PC-9 (cell line): ENCODE results near the gene GTF2H2C.

ENCODE experiments used
- CTCF ChIP-seq: fragments of 200-600 bp; sonication (generic); conservative IDR thresholded peaks from 2 replicates; pipeline ENCODE4 v1.6.1; 2017; ENCODE audit warnings: mixed run types, antibody characterized with exemption, mild to moderate bottlenecking, moderate library complexity
- EZH2 ChIP-seq: fragments of 200-600 bp; sonication (generic); IDR thresholded peaks from 2 replicates; pipeline ENCODE4 v1.8.0; 2017; ENCODE audit warnings: antibody characterized with exemption, low read depth

DNA sequence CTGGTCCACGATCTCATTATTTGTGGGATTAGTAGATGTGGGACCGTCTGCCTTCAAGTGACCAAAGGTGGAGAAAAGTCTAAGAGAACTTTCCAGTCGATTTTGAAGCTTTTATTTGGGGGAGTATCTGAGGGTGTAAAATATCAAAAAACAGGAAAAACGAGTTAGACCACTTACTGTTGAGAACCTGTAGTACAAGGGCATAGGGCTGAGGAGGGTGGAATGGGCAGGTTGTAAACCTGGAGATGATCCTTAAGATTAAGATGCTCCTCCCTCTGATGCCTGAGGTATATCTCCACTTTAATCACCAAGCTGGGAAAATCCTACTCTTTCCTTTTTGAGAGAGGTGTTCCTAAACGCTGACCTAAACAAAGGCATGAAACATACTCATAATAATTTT is 32.0 kb upstream of the GTF2H2C start:
- TF ChIP-seq EZH2 (no peak), CTCF (no peak)
